KOPT-K1 (cell line): ENCODE results near the gene HLA-DQB2.
"Not testable (repeated sequence)": the region's sequence is repeated elsewhere in the genome, so short reads cannot be mapped to it uniquely, and the experiment has no call there.

Experiments
- H3K27ac ChIP-seq: fragments of 200-600 bp; sonication (generic); 2 replicates; pipeline ENCODE4 v1.5.1; 2016; ENCODE audit warnings: antibody characterized with exemption, mild to moderate bottlenecking, low read depth, low read length; ENCODE audit not compliant: poor library complexity, severe bottlenecking
- H3K36me3 ChIP-seq: fragments of 200-600 bp; sonication (generic); 2 replicates; pipeline ENCODE4 v1.5.1; 2017; ENCODE audit warnings: antibody characterized with exemption, mild to moderate bottlenecking, low read length, moderate library complexity; ENCODE audit not compliant: insufficient read depth
- H3K9me3 ChIP-seq: fragments of 200-600 bp; sonication (generic); 2 replicates; pipeline ENCODE4 v1.5.1; 2017; ENCODE audit warnings: antibody characterized with exemption, low read length, mild to moderate bottlenecking; ENCODE audit not compliant: insufficient read depth, poor library complexity, severe bottlenecking

HLA-DQB2 gene

DNA sequence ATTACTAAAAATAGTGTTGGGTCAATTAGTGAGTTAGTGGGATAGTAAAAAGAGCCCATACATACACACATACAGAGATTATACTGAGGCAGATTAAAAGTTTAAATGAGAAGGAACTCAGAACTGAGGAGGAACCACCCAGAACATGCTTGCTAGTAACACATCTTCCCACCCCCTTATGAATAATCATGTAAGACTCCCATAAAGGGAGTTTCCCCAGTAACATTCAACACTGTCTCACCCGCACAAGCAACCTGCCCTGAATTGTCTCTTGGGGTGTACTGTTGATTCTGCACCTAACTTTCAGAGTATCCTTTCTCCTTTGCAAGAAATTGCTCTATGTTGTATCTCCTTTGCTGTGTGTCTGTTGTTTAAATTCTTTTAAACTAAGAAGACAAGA, 11.1 kb upstream of the HLA-DQB2 start:
- H3K27ac ChIP-seq: no peak overlapping the region
- no peaks in the 10 kb centered on the region for H3K9me3 ChIP-seq
- no peaks in the 10 kb centered on the region for H3K36me3 ChIP-seq

DNA sequence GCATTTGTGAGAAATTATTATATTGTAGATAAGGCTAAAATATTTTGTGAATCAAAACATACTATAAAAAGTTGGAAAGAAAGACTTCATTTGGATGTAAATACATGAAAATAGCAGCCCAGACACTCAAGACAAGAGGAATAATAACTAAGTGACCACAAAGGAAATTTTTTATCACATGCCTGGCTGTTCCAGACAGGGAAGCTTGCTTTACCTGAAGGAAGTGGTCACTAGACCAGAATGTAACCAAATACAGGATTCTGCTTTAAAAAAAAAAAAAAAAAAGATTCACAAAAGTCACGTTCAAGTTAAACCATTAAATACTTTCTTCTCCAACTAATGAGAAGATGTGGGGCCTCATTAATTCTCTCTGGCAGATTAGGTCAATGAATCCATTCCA, 9.3 kb upstream of the HLA-DQB2 start:
- Histone ChIP-seq H3K36me3 (no peaks in the 10 kb centered on the region), H3K27ac (no peak overlapping the region), H3K9me3 (no peaks in the 10 kb centered on the region)

DNA sequence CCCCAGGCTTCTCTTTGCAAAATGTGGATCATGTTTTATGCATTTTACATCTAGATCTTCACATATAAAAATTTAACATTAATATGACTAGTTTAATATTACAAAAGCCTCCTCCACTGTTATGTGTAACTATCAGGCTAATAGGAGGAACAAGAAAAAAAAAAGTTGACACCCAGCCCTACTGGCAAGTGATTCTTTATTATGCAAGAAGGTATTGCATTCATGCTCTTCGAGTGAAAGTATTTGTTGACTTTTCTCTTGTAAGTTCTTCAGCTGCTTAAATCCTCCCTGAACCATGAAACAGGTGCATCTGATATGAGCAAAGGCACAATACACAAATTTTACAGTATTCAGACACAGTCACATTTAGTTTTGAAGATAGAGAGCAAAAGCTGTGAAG, 716 bp upstream of the HLA-DQB2 start:
- H3K36me3 ChIP-seq: no peaks in the 10 kb centered on the region
- no peak overlapping the region for H3K27ac ChIP-seq
- H3K9me3 ChIP-seq: no peaks in the 10 kb centered on the region

DNA sequence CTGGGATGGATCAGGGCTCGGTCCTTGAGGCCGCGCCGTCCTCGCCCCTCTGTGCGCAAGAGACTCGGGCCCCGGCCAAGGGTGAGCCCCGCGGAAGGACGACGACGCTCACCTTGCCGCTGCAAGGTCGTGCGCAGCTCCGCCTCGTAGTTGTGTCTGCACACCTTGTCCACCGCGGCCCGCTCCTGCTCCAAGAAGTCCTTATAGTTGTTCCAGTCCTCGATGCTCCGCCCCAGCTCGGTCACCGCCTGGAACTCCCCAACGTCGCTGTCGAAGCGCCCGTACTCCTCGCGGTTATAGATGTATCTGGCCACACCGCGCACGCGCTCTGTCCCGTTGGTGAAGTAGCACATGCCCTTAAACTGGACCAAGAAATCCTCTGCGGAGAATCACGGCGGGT, 1.8 kb downstream of the HLA-DQB2 start:
- no peaks in the 10 kb centered on the region for H3K36me3 ChIP-seq

DNA sequence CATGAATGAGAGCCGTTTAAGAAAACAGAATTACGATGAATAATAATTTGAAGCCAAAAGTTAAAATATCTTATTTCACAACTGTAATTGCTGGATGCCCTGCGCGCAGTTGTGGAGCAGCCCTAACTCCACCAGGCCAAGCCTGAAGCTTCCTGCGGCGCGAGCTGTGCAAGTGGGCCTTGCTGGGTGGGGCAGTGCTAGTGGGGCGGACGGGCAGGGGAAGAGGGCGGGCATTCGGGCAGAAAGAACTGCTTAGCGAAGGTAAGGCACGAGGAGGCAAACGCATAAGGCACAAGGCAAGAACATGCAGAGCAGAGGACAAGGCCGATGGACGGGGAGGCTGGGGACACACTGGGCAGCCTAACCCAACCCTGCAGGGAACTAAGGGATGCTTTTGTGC, 2.3 kb downstream of the HLA-DQB2 start:
- no peaks in the 10 kb centered on the region for H3K36me3 ChIP-seq
- H3K9me3 ChIP-seq: no peaks in the 10 kb centered on the region
- H3K27ac ChIP-seq: no peak overlapping the region

More for the DNA sequence above, 1.8 kb downstream of the HLA-DQB2 start:
- Histone ChIP-seq H3K27ac (no peak overlapping the region), H3K9me3 (no peaks in the 10 kb centered on the region)

DNA sequence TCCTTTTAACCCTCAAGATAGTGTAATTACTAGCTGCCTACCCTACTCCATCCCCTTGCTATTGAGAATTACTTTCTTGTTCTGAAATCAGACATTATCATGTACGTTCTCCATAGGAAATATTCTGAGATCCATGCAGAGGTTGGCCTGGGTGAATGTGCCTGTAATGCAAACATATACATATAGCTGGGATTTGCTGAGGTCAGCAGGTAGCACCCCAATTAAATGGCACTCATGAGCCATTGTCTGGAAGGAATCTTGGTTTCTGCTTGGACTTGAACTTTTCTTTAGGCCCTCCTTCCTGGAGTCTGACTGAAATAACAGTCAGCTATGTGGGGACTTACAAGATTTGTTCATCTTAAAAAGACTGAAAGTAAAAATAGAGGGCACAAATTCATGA, 3.7 kb downstream of the HLA-DQB2 start:
- Histone ChIP-seq H3K27ac (no peak overlapping the region), H3K9me3 (no peaks in the 10 kb centered on the region), H3K36me3 (no peaks in the 10 kb centered on the region)

DNA sequence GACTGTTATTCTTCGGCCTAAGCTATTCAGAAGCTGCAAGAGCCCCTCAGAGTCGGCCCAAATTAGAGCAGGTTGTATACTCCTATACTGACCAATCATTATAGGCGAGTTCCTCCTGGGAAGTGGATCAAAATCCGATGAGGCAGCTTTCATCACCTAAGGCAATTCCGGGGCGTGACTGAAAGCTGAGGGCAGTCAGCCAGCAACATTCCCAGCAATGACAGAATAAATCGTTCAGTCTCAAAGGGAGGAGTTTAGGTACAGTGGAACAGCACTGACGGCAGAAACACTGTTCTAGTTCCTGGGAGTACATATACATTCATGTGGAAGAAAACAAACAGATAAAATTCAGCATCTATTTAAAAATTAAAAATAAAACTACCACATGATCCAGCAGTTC, 10.8 kb downstream of the HLA-DQB2 start:
- H3K27ac ChIP-seq: no peak overlapping the region
- H3K9me3 ChIP-seq: no peaks in the 10 kb centered on the region
- no peaks in the 10 kb centered on the region for H3K36me3 ChIP-seq

DNA sequence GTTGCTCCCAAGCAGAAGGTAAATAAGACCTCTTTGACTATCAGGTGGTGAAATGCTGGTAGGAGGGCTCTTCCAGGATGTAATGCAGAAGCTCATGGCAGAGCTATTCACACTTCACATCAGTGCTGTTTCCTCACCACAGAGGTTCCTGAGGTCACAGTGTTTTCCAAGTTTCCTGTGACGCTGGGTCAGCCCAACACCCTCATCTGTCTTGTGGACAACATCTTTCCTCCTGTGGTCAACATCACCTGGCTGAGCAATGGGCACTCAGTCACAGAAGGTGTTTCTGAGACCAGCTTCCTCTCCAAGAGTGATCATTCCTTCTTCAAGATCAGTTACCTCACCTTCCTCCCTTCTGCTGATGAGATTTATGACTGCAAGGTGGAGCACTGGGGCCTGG, 17.7 kb downstream of the HLA-DQB2 start:
- not testable (repeated sequence) for H3K27ac ChIP-seq, H3K36me3 ChIP-seq, H3K9me3 ChIP-seq

DNA sequence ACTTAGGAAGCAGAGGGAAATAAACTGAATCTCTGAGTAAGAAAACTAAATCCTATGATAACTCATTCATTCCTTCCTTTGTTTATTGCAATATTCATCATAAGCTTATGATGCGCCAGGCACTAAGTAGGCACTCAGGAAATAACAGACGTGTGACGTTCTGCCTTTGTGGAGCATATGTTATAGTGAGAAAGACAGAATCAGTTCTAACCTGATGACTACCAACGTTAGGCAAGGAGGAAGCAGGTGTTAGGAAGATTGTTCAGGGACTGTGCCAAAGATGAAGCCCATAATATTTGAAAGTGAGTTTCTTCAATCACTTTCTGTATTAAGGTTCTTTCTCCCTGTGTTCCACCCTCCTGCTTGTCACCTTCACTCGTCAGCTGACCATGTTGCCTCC, 18.6 kb downstream of the HLA-DQB2 start:
- H3K9me3 ChIP-seq: no peaks in the 10 kb centered on the region
- H3K36me3 ChIP-seq: no peaks in the 10 kb centered on the region
- no peak overlapping the region for H3K27ac ChIP-seq

DNA sequence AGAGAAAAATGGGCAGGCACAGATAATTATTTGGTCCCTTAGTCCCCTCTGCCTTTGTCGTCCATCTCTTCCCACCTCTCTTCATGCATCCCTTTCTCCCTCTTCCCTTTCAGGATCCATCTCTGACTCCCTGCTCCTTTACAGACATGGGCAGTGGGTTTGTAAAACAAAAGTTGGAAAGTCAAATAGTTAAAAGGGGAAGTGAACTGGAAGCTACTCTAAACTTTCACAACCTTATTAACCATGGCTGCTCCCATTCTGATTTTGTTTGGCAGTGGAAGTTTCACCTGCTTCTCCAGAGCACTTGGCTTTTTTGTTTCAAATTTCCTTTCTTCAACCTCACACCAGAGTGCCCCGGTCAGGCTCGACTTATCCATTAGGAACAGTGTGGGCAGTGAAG, 21.0 kb downstream of the HLA-DQB2 start:
- Histone ChIP-seq H3K27ac (no peak overlapping the region), H3K9me3 (no peaks in the 10 kb centered on the region), H3K36me3 (no peaks in the 10 kb centered on the region)

DNA sequence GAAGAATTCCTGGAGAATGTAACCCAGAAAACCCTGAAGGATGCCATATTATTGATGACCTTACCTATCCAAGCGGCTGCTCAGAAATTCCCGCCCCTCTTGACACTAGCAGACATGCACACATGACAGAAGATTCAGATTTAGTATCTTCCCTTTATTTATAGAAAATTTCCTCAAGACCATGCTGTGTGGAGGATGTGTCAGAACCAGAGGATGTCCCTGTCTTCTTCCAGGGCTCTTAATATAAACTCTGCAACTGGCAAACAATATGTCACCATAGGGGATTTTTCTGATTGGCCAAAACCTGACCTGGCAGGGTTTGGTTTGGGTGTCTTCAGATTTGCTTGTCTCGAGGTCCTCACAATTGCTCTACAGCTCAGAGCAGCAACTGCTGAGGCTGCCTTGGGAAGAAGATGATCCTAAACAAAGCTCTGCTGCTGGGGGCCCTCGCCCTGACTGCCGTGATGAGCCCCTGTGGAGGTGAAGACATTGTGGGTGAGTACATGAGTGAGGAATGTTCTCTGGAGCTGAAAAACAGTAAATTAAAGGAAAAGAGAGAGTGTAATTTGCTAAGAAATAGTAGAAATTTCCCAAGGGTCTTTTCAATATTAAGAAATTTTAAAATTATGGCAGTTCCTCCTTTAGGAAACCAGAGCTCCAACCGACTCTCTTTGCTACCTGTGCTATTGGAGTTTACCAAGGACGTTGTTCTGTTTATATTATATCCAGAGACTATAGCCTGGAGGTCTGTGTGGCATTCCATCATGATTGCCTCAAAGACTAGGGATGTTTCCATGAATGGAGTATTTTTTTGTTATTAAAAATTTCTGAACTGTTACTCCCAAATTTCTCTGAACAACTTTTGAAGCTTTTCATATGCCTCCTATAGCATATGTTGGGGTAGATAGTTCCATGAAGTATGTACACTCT, 22.0 kb downstream of the HLA-DQB2 start, which contains the start of gene HLA-DQA2:
Gene HLA-DQA2 (plus strand): TSS at position 361 of the 930 bp plus-strand sequence. CDS start 53 bp downstream, at position 414.
- H3K36me3 ChIP-seq: no peaks in the 10 kb centered on the region
- H3K9me3 ChIP-seq: no peaks in the 10 kb centered on the region
- no peak within 1 kb of the TSS for H3K27ac ChIP-seq

DNA sequence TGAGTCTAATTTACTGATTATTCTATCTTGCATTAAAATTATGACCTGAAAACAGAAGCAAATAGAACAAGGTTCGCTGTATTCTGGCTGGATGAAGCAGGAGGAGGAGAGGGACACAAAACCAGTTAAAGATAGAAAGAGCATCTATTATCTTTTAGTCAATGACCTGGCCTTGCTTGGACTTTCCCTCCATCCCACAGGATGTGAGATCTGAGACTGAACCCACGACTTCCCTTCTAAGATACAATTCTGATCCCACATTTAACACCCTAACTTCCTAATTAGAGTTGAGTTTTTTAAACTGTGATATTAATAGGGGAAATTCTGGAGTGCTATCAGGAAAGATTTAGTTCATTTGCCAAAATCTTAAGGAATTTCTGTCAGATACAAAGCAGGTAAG, 25.2 kb downstream of the HLA-DQB2 start:
- H3K27ac ChIP-seq: no peak overlapping the region
- H3K9me3 ChIP-seq: no peaks in the 10 kb centered on the region
- H3K36me3 ChIP-seq: no peaks in the 10 kb centered on the region

DNA sequence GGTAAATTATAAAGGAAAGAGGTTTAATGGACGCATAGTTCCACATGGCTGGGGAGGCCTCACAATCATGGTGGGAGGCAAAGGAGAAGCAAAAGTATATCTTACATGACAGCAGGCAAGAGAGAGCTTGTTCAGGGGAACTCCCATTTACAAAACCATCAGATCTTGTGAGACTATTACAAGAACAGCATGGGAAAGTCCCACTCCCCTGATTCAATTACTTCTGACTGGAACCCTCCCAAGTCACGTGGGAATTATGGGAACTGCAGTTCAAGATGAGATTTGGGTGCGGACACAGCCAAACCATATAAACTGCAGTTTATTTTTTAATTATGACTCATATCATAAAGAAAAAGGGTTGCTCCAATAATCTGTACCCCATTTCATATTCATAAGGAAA, 44.5 kb downstream of the HLA-DQB2 start:
- Histone ChIP-seq H3K9me3 (no peaks in the 10 kb centered on the region), H3K36me3 (no peaks in the 10 kb centered on the region), H3K27ac (no peak overlapping the region)

DNA sequence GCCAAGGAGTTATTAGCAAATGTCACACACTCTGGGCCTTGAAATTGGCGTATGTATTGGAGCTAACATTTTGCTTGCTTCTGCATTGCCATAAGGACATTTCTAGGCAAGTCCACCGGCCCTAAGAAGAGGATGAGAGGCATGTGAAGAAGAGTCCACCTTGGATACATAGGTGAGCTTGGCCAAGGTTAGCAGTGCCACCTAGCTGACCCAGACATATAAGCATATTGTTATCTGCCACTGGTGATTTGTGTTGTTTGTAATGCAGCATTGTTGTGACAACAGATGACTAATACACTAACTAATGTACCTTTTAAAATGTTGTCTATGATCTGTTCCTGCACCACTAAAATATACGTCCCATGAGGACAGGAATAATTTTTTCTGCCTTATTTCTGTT, 46.9 kb downstream of the HLA-DQB2 start:
- no peaks in the 10 kb centered on the region for H3K36me3 ChIP-seq
- no peaks in the 10 kb centered on the region for H3K9me3 ChIP-seq
- H3K27ac ChIP-seq: no peak overlapping the region

DNA sequence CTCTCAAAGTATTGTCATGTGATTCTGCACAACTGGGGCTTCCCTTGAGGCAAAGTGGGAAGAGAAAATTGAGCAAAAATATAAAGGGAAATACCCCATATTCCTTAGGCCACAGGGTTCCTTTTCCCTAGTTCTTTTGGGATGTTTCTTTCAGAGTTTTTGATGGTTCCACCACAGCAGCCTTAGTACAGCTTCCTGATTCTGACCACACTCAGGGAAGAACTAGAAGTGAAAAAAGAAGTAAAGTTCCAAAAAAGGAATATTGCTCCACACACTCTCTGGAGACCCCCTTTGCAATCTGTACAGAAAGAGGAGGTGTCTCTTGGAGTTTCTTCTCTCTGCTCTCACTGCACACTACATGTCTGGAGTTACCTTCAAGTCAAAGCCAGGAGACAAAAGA, 50.1 kb downstream of the HLA-DQB2 start:
- Histone ChIP-seq H3K27ac (no peak overlapping the region), H3K9me3 (no peaks in the 10 kb centered on the region), H3K36me3 (no peaks in the 10 kb centered on the region)

DNA sequence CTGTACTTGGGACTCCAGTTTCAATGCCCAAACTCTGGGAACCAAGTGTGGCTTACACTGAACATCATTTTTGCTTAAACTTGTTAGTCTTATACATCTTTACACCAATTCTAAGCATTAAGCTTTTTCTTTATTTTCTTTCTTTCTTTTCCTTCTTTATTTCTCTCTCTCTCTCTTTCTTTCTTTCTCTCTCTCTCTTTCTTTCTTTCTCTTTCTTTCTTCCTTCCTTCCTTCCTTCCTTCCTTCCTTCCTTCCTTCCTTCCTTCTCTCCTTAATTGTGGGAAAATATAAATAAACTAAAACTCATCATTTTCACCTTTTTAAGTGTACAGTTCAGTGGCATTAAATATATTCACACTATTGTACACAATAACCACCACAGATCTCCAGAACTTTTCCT, 53.7 kb downstream of the HLA-DQB2 start:
- Histone ChIP-seq H3K27ac (no peak overlapping the region), H3K36me3 (no peaks in the 10 kb centered on the region), H3K9me3 (no peaks in the 10 kb centered on the region)
